Activated naive CD4-positive, alpha-beta T cell treated with Interleukin-2 at 50 U/mL for 16 hours (primary cell): ENCODE measurements around the gene DEFB125.
"Not testable (repeated sequence)": the region's sequence is repeated elsewhere in the genome, so short reads cannot be mapped to it uniquely, and the experiment has no call there.

Experiments used
- DNase-seq: peaks from one replicate; pipeline ENCODE4 v3.0.0-alpha.2; 2020

Gene DEFB125

GRCh38 chr20:87401-87800, at the start of gene DEFB125:
Gene DEFB125, plus strand, starts transcription at chr20:87672. Its CDS starts 38 bp downstream, at chr20:87710.
- DNase-seq = no peak

GRCh38 chr20:60035-60918, 27.2 kb upstream of the DEFB125 start:
- DNase-seq = no peak

- no peak for DNase-seq
Observed at GRCh38 chr20:61230-61629, 26.2 kb upstream of the DEFB125 start.

- DNase-seq = no peak
Observed at GRCh38 chr20:61757-62156, 25.7 kb upstream of the DEFB125 start.

- no peak for DNase-seq
Observed at GRCh38 chr20:62487-62886, 25.0 kb upstream of the DEFB125 start.

- DNase-seq = no peak
Observed at GRCh38 chr20:64026-64603, 23.4 kb upstream of the DEFB125 start.

- DNase-seq = no peak
Observed at GRCh38 chr20:64766-65322, 22.6 kb upstream of the DEFB125 start.

GRCh38 chr20:77231-77630, 10.2 kb upstream of the DEFB125 start:
- DNase-seq = no peak

- no peak for DNase-seq
Observed at GRCh38 chr20:78338-78737, 9.1 kb upstream of the DEFB125 start.

GRCh38 chr20:79565-79964, 7.9 kb upstream of the DEFB125 start:
- DNase-seq = no peak

- DNase-seq = no peak
Observed at GRCh38 chr20:90651-91050, 3.2 kb downstream of the DEFB125 start.

- DNase-seq = no peak
Observed at GRCh38 chr20:93641-94040, 6.2 kb downstream of the DEFB125 start.

GRCh38 chr20:95215-95614, 7.7 kb downstream of the DEFB125 start:
- no peak for DNase-seq

- not testable (repeated sequence) for DNase-seq
Observed at GRCh38 chr20:97691-98090, 10.2 kb downstream of the DEFB125 start.

GRCh38 chr20:101975-102374, 14.5 kb downstream of the DEFB125 start:
- no peak for DNase-seq

- no peak for DNase-seq
Observed at GRCh38 chr20:103456-103855, 16.0 kb downstream of the DEFB125 start.

GRCh38 chr20:112396-112795, 24.9 kb downstream of the DEFB125 start:
- DNase-seq = no peak

- DNase-seq = no peak
Observed at GRCh38 chr20:117518-117917, 30.0 kb downstream of the DEFB125 start.

- not testable (repeated sequence) for DNase-seq
Observed at GRCh38 chr20:129786-130323, 42.4 kb downstream of the DEFB125 start.

- no peak for DNase-seq
Observed at GRCh38 chr20:137668-138490, 50.4 kb downstream of the DEFB125 start.

GRCh38 chr20:142290-142689, 54.8 kb downstream of the DEFB125 start, which contains the start of gene DEFB126:
Gene DEFB126, plus strand, starts transcription at chr20:142590. Its CDS starts 39 bp downstream, at chr20:142629.
- DNase-seq = no peak

- DNase-seq = no peak
Observed at GRCh38 chr20:145877-146276, 58.4 kb downstream of the DEFB125 start.
